ELF-1 (cell line): Measurements from ENCODE around the gene PER1.

Experiments used
- DNase-seq: peaks from one replicate; pipeline ENCODE4 v3.0.0-alpha.2; 2016; ENCODE audit warnings: low read depth, low spot score

Gene PER1

GRCh38 chr17:8166731-8167130 is 14.5 kb upstream of the PER1 start:
- DNase-seq: no peak

- no peak for DNase-seq
These were observed 12.6 kb upstream of the PER1 start for GRCh38 chr17:8164815-8165131.

- peak; percentile 43 for DNase-seq
These were observed 12.0 kb upstream of the PER1 start for GRCh38 chr17:8163978-8164814.

GRCh38 chr17:8162997-8163977 is 11.1 kb upstream of the PER1 start:
- peak; percentile 82 for DNase-seq

GRCh38 chr17:8162233-8162996 is 10.2 kb upstream of the PER1 start, which contains the start of gene VAMP2:
Gene VAMP2 (minus strand): TSS chr17:8162948. CDS start chr17:8162879, 69 bp downstream.
- DNase-seq: peak; percentile 50

- no peak for DNase-seq
These were observed 9.4 kb upstream of the PER1 start for GRCh38 chr17:8161289-8162232.

- no peak for DNase-seq
These were observed 8.6 kb upstream of the PER1 start for GRCh38 chr17:8160741-8161221.

- no peak for DNase-seq
These were observed 8.0 kb upstream of the PER1 start for GRCh38 chr17:8160224-8160577.

GRCh38 chr17:8159459-8160223 is 7.4 kb upstream of the PER1 start:
- no peak for DNase-seq

GRCh38 chr17:8159032-8159400 is 6.8 kb upstream of the PER1 start:
- DNase-seq: no peak

GRCh38 chr17:8158267-8159031 is 6.2 kb upstream of the PER1 start:
- DNase-seq: peak; percentile 93

GRCh38 chr17:8156246-8156992 is 4.2 kb upstream of the PER1 start:
- DNase-seq: peak; percentile 100

GRCh38 chr17:8155996-8156245 is 3.7 kb upstream of the PER1 start:
- DNase-seq: no peak

- DNase-seq: peak; percentile 53
These were observed 3.2 kb upstream of the PER1 start for GRCh38 chr17:8155231-8155995.

GRCh38 chr17:8154608-8155155 is 2.5 kb upstream of the PER1 start:
- no peak for DNase-seq

- DNase-seq: peak; percentile 97
These were observed 1.9 kb upstream of the PER1 start for GRCh38 chr17:8153957-8154607.

GRCh38 chr17:8153525-8153956 is 1.3 kb upstream of the PER1 start:
- DNase-seq: peak; percentile 46
